HG02852 (cell line): Measurements from ENCODE around the gene HNRNPF.
"Not testable (repeated sequence)": the region's sequence is repeated elsewhere in the genome, so short reads cannot be mapped to it uniquely, and the experiment has no call there.

ENCODE experiments used
- ATAC-seq: cut with Tn5 transposase; IDR thresholded peaks from one replicate; pipeline ENCODE4 v1.9.1; 2021; ENCODE audit warnings: mild to moderate bottlenecking, moderate library complexity; ENCODE audit not compliant: unreplicated experiment

HNRNPF gene

GRCh38 chr10:43421944-43422343 lies 13.0 kb upstream of the HNRNPF start:
- not testable (repeated sequence) for ATAC-seq

GRCh38 chr10:43421519-43421918 lies 12.5 kb upstream of the HNRNPF start:
- no peak for ATAC-seq

GRCh38 chr10:43421201-43421507 lies 12.2 kb upstream of the HNRNPF start:
- ATAC-seq = no peak

GRCh38 chr10:43420369-43421200 lies 11.6 kb upstream of the HNRNPF start:
- peak; percentile 83 for ATAC-seq

- peak; percentile 6 for ATAC-seq
These were observed 11.0 kb upstream of the HNRNPF start for GRCh38 chr10:43419997-43420368.

GRCh38 chr10:43417950-43418768 lies 9.2 kb upstream of the HNRNPF start:
- peak; percentile 30 for ATAC-seq

- no peak for ATAC-seq
These were observed 6.6 kb upstream of the HNRNPF start for GRCh38 chr10:43415544-43415943.

- no peak for ATAC-seq
These were observed 2.5 kb upstream of the HNRNPF start for GRCh38 chr10:43411536-43411935.

- ATAC-seq = no peak
These were observed 1.4 kb upstream of the HNRNPF start for GRCh38 chr10:43410345-43410744.

- ATAC-seq = no peak
These were observed 561 bp upstream of the HNRNPF start for GRCh38 chr10:43409385-43410109.

- peak; percentile 0 for ATAC-seq
These were observed 666 bp downstream of the HNRNPF start for GRCh38 chr10:43408331-43408709.

- ATAC-seq = peak; percentile 50
These were observed 1.2 kb downstream of the HNRNPF start for GRCh38 chr10:43407576-43408330.

- peak; percentile 24 for ATAC-seq
These were observed 1.8 kb downstream of the HNRNPF start for GRCh38 chr10:43407148-43407575.

- ATAC-seq = no peak
These were observed 4.3 kb downstream of the HNRNPF start for GRCh38 chr10:43404704-43405084.

- ATAC-seq = no peak
These were observed 4.9 kb downstream of the HNRNPF start for GRCh38 chr10:43403911-43404703.

- no peak for ATAC-seq
These were observed 6.0 kb downstream of the HNRNPF start for GRCh38 chr10:43402880-43403452.

- no peak for ATAC-seq
These were observed 6.8 kb downstream of the HNRNPF start for GRCh38 chr10:43402176-43402575.

- ATAC-seq = no peak
These were observed 7.4 kb downstream of the HNRNPF start for GRCh38 chr10:43401627-43402026.
